IPS-NIHi11 (cell line): ENCODE results near the gene BTF3L4.
"Not testable (repeated sequence)": the region's sequence is repeated elsewhere in the genome, so short reads cannot be mapped to it uniquely, and the experiment has no call there.

ENCODE experiments used
- DNase-seq: peaks from one replicate; pipeline ENCODE4 v3.0.0; 2012; ENCODE audit warnings: mixed read lengths, low spot score

BTF3L4 gene

DNA sequence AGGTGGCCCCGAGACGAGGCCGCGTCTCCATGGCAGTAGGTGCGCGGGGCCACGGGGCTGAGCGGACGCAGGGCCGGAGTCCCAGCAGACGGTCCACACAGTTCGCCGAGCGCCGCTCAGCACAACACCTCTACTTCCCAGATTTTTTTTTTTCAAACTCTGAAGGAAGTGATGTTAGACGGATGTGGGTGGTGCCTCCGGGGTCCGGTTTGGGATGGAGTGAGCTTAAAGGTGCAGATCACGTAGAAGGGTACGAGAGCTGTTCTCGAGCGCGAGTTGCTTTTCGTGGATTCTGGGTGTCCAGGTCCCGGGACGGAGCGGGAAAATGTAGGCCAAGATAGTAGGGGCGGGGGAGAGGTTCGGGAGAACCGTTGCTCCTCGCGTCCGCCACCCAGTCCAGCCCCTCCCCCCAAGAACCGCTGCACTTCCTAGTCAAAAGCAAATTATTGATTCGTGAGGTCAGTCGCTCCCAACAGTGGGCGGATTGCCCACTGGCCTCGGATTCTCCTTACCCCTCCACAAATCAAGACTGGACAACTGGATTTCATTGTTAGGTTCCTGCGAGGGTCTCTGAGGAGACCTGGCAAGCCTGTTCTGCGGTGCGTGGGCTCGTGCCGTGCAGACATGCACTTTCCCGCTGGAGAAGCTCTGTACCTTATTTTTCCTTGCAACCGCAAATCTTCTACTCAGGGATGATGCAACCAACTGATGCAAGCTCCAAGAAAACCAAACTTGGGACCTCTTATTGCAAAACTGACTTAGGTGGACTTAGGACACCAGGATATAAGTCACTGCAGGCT is 829 bp upstream of the BTF3L4 start, which contains the start of gene TXNDC12:
Gene TXNDC12 (minus strand): TSS at position 126 of the 800 bp plus-strand sequence. CDS start 95 bp downstream, at position 31.
- DNase-seq: peak; percentile 88

DNA sequence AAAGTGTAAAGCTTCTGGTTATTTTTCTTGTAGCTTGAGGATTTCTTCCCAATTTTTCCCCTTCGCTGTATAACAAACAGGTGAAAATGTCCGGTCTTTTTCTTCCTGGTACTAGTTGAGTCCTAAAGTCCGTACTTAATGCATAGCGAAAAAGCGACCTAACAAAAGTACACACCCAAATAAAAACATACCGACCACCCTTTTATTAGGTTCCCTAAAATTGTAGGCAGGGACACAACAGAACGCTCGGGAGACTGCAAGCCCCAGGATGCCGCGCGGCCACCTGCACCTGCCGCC is 281 bp upstream of the BTF3L4 start:
- DNase-seq: no peak

DNA sequence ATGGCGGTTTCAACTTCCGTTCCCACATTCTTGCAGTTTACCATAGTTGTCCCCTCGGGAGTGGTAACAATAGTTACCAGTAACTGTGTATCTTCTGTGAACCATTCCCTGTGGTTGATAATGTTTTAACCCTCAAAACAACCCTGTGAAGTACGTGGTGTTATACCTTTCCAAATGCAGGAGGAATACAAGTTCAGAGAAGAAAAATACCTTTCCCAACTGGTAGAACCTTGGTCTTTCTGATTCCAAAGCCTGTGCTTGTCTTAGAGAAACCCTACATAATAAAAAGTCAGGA is 789 bp downstream of the BTF3L4 start:
- no peak for DNase-seq

DNA sequence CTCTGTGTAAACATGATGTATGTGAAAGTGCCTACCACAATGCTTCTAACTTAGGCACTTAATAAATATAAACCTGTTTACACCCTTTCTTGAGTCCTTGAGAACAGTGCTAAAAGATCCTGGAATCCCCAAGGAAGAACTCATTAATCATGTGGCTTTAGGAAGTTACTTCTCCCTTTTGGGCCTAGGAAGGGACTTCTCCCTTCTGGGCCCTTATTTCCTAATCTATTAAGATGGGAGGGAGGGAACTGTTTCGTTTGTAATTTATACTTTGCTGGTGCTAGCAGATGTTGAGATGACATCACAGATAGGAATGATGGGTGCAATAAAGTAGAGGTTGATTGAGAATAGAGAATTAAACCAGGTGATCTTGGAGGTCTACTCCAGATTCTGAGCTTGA is 1.2 kb downstream of the BTF3L4 start:
- no peak for DNase-seq

DNA sequence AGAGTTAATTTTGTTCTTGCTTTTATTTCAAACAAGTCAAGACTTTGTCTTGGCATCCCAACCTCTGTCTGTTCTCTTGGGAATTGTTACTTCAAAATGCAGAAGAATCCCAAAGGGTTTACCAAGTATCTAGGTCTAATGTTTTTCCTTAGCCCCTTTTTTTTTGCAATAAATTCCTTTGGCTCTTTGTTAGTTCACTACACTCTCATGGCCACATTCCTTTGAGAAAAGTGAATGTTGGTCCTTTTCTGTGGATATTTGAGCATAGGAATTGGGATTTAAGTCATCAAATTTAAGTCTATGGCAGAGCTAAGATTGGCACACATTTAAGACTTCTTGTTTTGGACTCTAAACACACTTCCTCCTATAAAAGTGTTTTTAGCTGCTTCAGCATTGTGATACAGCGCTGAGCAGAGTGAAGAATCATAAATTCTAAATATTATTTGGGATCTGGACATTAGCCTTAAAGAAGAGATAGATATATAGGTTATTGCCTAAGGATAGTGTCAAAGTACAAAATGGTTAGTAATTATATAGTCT is 1.9 kb downstream of the BTF3L4 start:
- no peak for DNase-seq

DNA sequence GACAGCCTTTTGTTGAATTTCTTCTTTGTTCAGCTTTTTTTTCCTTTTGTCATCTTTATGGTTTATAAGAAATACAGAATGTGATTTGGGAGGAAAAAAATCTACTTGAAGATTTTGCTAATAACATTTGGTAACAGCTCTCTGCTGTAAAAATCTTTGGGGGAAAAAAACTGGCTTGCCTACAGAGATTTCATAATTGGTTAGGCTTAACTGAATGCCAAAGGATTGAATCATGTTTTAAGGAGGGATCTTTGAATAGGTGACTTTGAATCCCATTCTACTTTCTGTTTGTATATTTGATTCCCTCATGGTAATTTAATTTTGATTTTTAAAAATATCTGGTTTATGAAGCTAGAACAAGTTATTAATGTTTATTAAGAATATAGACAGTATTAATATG is 3.2 kb downstream of the BTF3L4 start:
- no peak for DNase-seq

DNA sequence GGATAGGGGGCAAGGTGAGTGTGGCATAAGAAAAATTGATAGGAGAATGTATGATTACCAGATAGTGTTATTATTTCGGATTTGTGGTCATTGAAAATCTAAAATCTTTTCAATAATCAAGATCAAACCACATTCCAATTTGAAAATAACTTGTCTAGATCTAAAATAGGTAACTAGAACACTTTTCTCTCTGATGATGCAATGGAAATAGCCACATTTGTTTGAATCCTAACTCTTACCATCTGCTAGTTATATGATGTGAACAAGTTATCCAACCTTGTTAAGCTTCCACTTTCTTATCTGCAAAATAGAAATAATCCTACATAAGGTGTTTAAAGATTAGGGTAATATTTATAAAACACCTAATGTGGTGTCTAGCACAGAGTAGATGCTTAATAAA is 3.8 kb downstream of the BTF3L4 start:
- DNase-seq: no peak

DNA sequence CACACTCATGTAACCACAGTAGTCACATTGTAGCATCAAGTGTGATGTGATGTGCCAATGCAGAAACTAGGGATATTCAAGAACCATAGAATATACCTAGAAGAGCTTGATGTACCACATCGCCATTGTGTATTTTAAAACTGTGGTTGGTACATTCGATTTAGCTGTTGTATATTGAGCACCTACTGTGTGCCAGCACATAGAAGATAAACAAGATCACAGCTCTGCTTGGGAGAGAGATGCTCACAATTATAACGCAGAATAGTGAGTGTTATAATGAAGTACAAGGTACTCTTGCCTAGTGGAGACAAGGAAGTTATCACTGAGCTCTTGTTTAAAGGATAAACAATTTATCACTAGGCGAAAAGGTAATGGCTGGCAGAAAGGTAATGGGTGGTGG is 4.7 kb downstream of the BTF3L4 start:
- DNase-seq: no peak

DNA sequence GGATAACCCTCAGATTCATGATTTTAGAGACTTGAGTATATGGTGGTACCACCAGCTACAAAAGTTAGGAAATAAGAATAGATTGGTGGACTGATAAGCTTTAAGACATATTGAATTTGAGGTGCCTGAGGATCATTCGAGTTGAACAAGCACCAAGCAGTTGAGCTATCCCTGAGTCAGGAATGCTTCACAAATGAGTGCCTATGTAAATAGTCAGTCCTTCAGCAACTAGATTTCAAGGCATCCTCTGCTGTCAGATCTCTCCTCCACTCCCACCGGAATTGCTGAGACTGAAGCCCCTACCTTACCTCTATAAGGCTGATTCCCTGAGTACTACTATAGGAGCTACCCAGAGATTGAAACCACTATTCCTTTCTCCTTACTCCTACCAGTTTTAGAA is 7.1 kb downstream of the BTF3L4 start:
- DNase-seq: no peak

DNA sequence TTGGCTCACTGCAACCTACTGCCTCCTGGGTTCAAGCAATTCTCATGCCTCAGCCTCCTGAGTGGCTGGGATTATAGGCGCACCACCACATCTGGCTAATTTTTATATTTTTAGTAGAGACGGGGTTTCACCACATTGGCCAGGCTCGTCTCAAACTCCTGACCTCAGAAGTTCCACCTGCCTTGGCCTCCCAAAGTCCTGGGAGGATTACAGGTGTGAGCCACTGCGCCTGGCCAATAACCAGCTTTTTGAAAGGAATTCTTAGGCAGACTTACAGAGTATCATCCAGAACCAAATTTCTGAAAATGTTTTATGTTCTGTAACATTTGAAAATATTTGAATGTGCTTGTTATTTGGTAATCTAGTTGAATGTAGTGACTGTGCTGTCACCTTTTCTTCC is 14.6 kb downstream of the BTF3L4 start:
- no peak for DNase-seq

DNA sequence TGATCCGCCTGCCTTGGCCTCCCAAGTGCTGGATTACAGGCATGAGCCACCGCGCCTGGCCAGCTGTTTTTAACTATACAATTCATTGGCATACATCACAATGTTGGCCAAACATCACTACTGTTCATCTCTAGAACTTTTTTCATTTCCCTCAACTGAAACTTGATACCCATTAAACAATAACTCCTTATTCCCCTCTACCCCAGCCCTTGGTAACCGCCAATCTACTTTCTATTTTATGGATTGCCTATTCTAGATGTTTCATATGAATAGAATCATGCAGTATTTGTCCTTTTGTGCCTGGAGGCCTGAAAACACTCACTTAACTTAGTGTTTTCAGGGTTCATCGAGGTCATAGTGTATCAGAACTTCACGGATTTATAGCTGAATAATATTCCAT is 16.2 kb downstream of the BTF3L4 start:
- no peak for DNase-seq

DNA sequence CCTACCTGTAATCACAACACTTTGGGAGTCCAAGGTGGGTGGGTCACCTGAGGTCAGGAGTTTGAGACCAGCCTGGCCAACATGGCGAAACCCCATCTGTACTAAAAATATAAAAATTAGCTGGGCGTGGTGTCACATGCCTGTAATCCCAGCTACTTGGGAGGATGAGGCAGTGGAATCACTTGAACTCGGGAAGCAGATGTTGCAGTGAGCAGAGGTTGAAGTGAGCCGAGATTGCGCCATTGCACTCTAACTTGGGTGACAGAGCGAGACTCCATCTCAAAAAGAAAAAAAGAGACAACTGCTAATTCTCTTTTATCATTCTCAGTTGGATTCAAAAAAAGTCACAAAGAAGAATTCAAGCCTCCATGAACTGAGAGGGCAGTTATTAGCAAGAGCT is 21.2 kb downstream of the BTF3L4 start:
- DNase-seq: not testable (repeated sequence)

DNA sequence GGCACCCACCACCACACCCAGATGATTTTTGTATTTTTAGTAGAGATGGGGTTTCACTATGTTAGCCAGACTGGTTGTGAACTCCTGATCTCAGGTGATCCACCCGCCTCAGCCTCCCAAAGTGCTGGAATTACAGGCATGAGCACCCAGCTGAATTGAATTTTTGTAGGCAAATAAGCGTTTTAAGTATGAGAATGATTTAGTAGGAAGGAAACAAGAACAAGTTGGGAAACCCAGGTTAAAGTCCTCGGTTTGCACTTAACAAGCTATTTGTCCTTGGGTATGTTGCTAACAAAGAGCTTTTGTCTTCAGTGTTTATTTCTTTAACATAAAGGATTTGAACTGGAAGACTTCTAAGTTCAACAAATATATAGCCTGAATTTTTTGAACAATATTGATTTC is 23.9 kb downstream of the BTF3L4 start:
- no peak for DNase-seq

DNA sequence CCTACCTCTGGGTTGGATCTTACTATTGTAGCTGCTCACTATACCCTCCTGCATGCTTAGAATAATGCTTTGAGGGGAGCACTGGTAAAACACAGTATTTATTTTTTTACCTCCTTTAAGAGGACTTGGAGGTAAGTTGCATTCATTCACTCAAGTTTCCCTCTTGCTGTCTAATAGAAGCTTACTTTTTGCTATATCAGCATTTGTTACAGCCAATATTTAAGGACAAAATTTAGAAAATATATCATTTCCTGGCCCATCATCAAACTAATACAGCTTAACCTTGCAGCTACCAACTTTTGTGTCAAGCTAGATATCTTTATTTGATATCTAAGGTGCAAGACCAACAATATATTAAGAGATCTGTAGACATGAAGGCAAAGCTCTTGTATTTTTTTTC is 31.8 kb downstream of the BTF3L4 start:
- not testable (repeated sequence) for DNase-seq

DNA sequence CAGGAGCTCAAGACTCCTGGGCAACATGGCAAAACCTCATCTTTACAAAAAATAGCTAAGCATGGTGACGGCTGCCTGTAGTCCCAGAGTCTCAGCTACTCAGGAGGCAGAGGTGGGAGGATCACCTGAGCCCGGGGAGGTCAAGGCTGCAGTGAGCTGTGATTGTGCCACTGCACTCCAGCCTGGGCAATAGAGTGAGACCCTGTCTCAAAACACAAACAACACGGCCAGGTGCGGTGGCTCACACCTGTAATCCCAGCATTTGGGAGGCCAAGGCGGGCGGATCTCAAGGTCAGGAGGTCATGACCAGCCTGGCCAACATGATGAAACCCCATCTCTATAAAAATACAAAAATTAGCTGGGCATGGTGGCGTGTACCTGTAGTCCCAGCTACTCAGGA is 38.2 kb downstream of the BTF3L4 start:
- not testable (repeated sequence) for DNase-seq

DNA sequence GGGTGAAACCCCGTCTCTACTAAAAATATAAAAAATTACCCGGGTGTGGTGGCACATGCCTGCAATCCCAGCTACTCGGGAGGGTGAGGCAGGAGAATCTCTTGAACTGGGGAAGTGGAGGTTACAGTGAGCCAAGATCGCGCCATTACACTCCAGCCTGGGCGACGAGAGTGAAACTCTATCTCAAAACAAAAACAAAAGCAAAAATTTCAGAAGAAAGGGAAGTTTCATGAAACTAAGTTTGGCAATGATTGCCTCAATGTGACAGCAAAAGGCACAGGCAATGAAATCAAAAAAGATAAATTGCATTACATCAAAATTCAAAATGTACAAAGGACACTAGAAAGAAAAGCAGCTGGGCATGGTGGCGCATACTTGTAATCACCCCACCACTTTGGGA is 40.1 kb downstream of the BTF3L4 start:
- no peak for DNase-seq

DNA sequence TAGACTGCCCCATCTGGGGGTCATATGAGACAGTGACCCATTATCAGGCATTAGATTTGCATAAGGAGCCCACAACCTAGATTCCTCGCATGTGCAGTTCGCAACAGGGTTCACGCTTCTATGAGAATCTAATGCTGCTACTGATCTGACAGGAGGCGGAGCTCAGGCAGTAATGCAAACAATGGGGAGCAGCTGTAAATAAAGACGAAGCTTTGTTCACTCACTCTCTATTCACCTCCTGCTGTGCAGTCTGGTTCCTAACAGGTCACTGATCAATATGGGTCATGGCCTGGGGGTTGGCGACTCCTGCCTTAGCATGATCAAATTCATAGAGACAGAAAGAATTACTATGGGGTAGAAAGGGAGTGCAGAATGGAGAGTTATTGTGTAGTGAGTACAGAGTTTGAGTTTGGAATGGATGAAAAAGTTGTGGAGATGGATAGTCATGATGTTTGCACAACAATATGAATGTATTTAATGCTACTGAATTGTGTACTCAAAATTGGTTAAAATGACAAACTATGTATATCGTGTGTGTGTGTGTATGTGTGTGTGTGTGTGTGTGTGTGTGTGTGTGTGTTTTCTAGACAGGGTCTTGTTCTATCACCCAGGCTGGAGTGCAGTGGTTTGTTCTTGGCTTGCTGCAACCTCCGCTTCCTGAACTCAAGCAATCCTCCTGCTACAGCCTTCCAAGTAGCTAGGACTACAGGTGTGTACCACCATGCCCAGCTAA is 42.2 kb downstream of the BTF3L4 start:
- no peak for DNase-seq

DNA sequence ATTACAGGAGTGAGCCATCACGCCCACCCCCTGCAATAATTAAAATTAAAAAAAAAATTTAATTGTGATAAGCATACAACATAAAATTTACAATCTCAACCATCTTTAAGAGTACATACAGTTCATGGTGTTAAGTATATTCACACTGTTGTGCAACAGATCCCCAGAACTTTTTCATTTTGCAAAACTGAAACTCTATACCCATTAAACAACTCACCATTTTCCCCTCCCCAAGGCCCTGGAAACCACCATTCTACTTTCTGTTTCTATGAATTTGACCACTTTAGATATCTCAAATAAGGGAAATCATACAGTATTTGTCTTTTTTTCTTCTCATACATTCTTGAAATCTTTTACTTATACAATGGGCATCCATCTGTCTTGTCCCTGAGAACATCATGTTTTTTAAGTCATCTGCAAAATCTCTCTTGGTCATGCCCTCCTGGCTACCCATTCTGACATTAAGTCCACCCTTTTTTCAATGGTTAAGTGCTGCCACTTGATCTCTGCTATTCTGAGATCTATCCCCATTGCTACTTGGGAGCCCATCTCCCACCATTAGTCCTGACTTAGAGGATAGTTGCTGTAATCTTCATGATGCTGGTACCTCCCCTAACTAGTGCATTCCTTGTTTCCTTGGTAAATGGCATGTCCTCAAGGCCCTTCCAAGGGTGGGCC is 46.4 kb downstream of the BTF3L4 start:
- no peak for DNase-seq

DNA sequence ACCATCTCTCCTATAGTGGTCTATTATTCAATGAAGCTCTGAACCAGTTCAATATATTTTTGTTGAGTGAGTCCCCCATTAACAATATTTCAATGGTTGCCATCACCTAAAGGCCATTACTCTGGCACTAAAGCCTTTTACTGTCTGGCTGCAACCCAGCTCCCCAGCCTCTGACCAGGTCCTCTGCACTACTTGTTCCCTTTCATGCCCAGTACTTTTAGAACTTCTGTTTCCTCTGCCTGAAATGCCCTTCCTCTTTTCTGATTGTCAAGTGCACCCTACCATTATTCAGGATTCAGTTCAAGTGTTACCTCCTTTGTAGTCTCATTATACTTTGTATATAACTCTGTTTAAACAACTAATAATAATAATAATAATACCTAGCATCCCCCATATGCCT is 55.4 kb downstream of the BTF3L4 start:
- no peak for DNase-seq

DNA sequence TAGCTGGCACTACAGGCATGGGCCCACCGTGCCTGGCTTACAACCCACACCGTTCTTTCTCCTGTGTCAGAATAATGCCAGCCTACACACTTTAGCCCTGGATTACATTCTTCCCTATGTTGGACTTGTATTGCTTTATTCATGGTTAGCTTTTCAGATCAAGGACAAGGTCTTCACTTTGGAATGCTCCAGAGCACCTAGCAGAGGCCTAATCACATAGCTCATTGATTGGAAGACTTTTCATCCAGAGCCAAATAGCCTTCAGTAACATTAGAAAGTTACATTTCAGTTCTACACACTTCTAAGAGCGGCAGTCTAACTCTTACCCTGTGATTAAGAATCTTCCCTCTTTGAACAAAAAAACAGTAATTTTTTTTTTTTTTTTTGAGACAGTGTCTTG is 56.4 kb downstream of the BTF3L4 start:
- no peak for DNase-seq

DNA sequence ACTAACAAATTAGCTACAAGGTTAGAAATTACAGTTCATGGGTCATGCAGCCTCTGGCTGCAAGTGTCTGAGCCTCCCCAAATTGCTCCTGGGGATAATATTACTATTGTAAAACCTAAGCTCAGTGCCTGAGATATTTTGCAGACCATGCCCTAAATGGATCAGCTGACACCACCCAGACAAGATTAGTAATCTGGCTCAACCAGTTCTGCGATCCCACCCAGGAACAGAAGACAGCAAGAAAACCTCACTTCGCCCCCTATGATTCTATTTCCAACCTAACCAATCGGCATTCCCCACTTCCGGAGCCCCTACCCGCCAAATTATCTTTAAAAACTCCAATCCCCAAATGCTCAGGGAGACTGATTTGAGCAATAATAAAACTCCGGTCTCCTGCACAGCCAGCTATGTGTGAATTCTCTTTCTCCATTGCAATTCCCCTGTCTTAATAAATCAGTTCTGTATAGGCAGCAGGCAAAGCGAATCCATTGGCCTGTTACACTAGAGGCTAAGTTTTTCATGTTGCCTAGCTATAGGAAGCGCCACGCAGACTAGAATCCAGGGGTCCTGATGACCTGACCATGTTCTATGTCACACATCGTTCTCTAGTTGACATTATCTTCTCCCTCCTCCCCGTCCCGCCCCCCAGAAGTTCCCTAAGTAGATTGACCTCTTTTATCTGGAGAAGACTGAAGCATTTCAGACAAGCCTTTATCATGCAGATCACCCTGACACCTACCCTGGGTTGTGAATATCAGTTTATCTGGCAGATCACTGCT is 63.4 kb downstream of the BTF3L4 start:
- DNase-seq: peak; percentile 23

DNA sequence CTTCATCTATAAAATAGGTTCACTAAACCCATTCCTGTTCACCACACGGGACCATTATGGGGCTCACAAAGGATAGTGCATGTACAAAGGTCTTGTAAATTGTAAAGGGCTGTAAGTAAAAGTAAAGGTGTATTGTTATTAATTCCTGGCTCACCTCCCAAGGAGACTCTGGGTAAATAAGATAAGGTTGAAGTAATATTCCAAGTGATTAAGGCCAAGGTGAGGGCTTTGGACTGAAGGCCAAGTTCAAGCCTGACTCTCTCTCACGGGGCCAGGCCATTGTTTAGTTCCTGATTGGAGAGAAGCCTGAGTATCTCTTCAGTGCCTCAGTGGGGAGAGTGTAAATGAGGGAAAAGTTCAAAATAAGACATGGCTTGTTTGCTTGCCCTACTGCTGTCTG is 66.3 kb downstream of the BTF3L4 start:
- DNase-seq: no peak
